22Rv1 (cell line): ENCODE data around the gene TTC7B.

Experiments used
- ZFX ChIP-seq: fragments of 450-650 bp; IDR thresholded peaks from 2 replicates; pipeline ENCODE4 v1.6.1; 2017; ENCODE audit warnings: antibody characterized with exemption, borderline replicate concordance
- TF ChIP-seq, protein P1 (sequence below): fragments of 450-650 bp; IDR thresholded peaks from 2 replicates; pipeline ENCODE4 v1.5.1; 2017; ENCODE audit warnings: mild to moderate bottlenecking

DNA sequence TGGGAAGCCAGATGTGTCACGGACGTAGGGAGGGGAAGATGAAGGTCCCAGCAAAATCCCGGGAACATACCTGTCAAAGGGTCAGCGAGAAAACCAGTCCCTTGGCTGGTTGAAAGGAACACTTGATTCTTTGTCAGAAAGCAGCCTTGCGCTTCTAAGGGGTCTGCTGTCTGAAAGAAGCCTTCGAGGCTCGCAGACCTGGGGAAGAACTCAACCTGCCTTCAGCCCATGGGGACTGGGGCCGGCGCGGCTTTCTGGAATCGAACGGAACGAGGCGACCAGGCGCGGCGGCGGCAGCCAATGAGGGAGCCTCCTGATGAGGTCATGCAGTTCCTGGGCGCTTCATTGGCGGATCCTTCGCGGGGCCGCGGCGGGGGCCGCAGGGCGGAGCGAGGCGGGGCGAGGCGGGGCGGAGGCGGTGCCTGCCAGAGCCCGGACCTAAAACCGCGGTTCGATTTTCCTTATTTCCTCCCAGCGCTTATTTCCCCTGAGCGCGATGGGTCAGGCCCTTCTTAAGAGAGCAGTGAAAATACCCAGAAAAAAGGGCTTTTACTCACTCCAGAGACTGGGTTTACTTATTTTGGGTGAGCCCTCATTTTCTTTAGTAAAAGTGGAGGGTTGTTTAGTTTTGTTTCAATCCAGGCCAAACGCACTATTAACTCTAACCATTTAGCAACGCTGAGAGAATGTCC, 11.8 kb upstream of the TTC7B start:
- TF ChIP-seq ZFX, result no peak
- TF ChIP-seq, protein P1, sequence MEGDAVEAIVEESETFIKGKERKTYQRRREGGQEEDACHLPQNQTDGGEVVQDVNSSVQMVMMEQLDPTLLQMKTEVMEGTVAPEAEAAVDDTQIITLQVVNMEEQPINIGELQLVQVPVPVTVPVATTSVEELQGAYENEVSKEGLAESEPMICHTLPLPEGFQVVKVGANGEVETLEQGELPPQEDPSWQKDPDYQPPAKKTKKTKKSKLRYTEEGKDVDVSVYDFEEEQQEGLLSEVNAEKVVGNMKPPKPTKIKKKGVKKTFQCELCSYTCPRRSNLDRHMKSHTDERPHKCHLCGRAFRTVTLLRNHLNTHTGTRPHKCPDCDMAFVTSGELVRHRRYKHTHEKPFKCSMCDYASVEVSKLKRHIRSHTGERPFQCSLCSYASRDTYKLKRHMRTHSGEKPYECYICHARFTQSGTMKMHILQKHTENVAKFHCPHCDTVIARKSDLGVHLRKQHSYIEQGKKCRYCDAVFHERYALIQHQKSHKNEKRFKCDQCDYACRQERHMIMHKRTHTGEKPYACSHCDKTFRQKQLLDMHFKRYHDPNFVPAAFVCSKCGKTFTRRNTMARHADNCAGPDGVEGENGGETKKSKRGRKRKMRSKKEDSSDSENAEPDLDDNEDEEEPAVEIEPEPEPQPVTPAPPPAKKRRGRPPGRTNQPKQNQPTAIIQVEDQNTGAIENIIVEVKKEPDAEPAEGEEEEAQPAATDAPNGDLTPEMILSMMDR, result no peak
